Fibroblast of lung (primary cell): ENCODE results near the gene RASGEF1B. TPM values are rescaled to one million over a fixed set of nuclear protein-coding genes. Genes with fewer than 3 reads are reported as not detected.

ENCODE experiments used
- DNase-seq, 2 donors: peaks; one replicate each; pipeline versions ENCODE4 v3.0.0 to v3.0.0-alpha.2; 2010; ENCODE audit warnings: low read depth in 2 of 2
- H2AFZ ChIP-seq: 2 replicates; pipeline ENCODE4 v1.5.1; 2012; ENCODE audit warnings: low read length, control low read depth, inconsistent platforms
- H3K27ac ChIP-seq: 2 replicates; pipeline ENCODE4 v1.5.1; 2011; ENCODE audit warnings: low read length, control low read depth; ENCODE audit not compliant: insufficient read depth
- H3K27me3 ChIP-seq: 2 replicates; pipeline ENCODE4 v1.5.1; 2011; ENCODE audit warnings: mild to moderate bottlenecking, low read length; ENCODE audit not compliant: control insufficient read depth, insufficient read depth
- H3K36me3 ChIP-seq: 2 replicates; pipeline ENCODE4 v1.5.1; 2011; ENCODE audit warnings: low read length; ENCODE audit not compliant: control insufficient read depth, insufficient read depth
- H3K4me1 ChIP-seq: 2 replicates; pipeline ENCODE4 v1.5.1; 2011; ENCODE audit warnings: low read length; ENCODE audit not compliant: control insufficient read depth, insufficient read depth; ENCODE audit errors: extremely low read depth
- H3K4me2 ChIP-seq: 2 replicates; pipeline ENCODE4 v1.5.1; 2011; ENCODE audit warnings: low read length, control low read depth; ENCODE audit not compliant: insufficient read depth; ENCODE audit errors: extremely low read depth
- H3K4me3 ChIP-seq, 4 experiments: fragments of 200-600 bp in 1 of 4; sonication (generic) in 1 of 4; replicated peaks in 1 of 4; 2 replicates each; pipeline ENCODE4 v1.5.1; 2011 to 2016; ENCODE audit warnings: low read length in 4 of 4, low read depth in 3 of 4, mild to moderate bottlenecking in 3 of 4, control low read depth in 2 of 4, inconsistent platforms in 1 of 4, mixed read lengths in 1 of 4; ENCODE audit not compliant: insufficient read depth in 1 of 4; ENCODE audit errors: control extremely low read depth in 1 of 4
- H3K79me2 ChIP-seq: 2 replicates; pipeline ENCODE4 v1.5.1; 2012; ENCODE audit warnings: mild to moderate bottlenecking, low read length, inconsistent platforms; ENCODE audit not compliant: control insufficient read depth, insufficient read depth
- H3K9ac ChIP-seq: 2 replicates; pipeline ENCODE4 v1.5.1; 2011; ENCODE audit warnings: mild to moderate bottlenecking, low read length, control low read depth; ENCODE audit not compliant: insufficient read depth
- H3K9me3 ChIP-seq: 2 replicates; pipeline ENCODE4 v1.5.1; 2012; ENCODE audit warnings: low read depth, low read length; ENCODE audit not compliant: control insufficient read depth, insufficient read depth
- H4K20me1 ChIP-seq: 2 replicates; pipeline ENCODE4 v1.5.1; 2011; ENCODE audit warnings: low read length; ENCODE audit not compliant: control insufficient read depth, insufficient read depth; ENCODE audit errors: extremely low read depth
- CTCF ChIP-seq, 2 donors: IDR thresholded peaks in 1 of 2; conservative IDR thresholded peaks in 1 of 2; 1 replicate in 1 of 2; 2 replicates in 1 of 2; pipeline ENCODE4 v1.5.1; 2011 to 2012; ENCODE audit warnings: low read length in 2 of 2, control low read depth in 1 of 2, inconsistent platforms in 1 of 2, low read depth in 1 of 2, mild to moderate bottlenecking in 1 of 2
- EZH2 ChIP-seq: IDR thresholded peaks from 2 replicates; pipeline ENCODE4 v1.5.1; 2012; ENCODE audit warnings: low read length, control low read depth, mild to moderate bottlenecking; ENCODE audit errors: missing control alignments
- polyA plus RNA-seq, 2 donors: library from polyadenylated mRNA; depleted of rRNA in 1 of 2; stranded (reverse) in 1 of 2; unstranded in 1 of 2; fragments of >200 nt; gene quantifications; 2 replicates each; pipeline ENCODE4 v1.2.1, GENCODE V29; 2011 to 2012; ENCODE audit warnings: missing spikeins in 1 of 2
- total RNA-seq: library from RNA; depleted of rRNA; stranded (reverse); fragments of >200 nt; gene quantifications from 2 replicates; pipeline ENCODE4 v1.2.1, GENCODE V29; 2014

Gene RASGEF1B
- total and polyA plus RNA-seq, 2 donors (not counting 1 experiment from before 2014, with no cell fraction given) = 0.02 to 0.33 TPM

GRCh38 chr4:81470456-81471297 is 1.0 kb downstream of the RASGEF1B start:
- Histone ChIP-seq H4K20me1 (no peaks in the 10 kb centered on the region), H3K9me3 (no peaks in the 10 kb centered on the region), H3K4me3 (peak overlapping the region in 3 of 4 experiments; percentile 54 to 69 (median 63)), H3K9ac (no peak overlapping the region), H3K27me3 (peaks cover 12% of the 10 kb centered on the region), H2AFZ (peak overlapping the region; percentile 41), H3K4me2 (peak overlapping the region; percentile 97), H3K36me3 (no peaks in the 10 kb centered on the region), H3K79me2 (no peaks in the 10 kb centered on the region), H3K27ac (no peak overlapping the region), H3K4me1 (peaks cover 4% of the 10 kb centered on the region)
- peak; percentile 44 for TF ChIP-seq EZH2
- no peak for TF ChIP-seq CTCF (conservative IDR thresholded peaks at IDR 0.05 in 1 of 2, IDR thresholded peaks at IDR 0.05 in 1 of 2; ENCODE audit: low read depth in 1 of 2, low read length in 2 of 2)
- DNase-seq = no peak

- DNase-seq = no peak
- no peaks in the 10 kb centered on the region for H3K9me3 ChIP-seq
- H3K4me1 ChIP-seq = peaks cover 4% of the 10 kb centered on the region
- no peaks in the 10 kb centered on the region for H4K20me1 ChIP-seq
- no peak overlapping the region for H2AFZ ChIP-seq
- no peaks in the 10 kb centered on the region for H3K36me3 ChIP-seq
- no peak for TF ChIP-seq CTCF (conservative IDR thresholded peaks at IDR 0.05 in 1 of 2, IDR thresholded peaks at IDR 0.05 in 1 of 2; ENCODE audit: low read depth in 1 of 2, low read length in 2 of 2)
- H3K4me2 ChIP-seq = peak overlapping the region; percentile 97
- no peak overlapping the region for H3K27ac ChIP-seq
- H3K79me2 ChIP-seq = no peaks in the 10 kb centered on the region
- no peak overlapping the region for H3K9ac ChIP-seq
- peak overlapping the region in 1 of 4 experiments; percentile 1 for H3K4me3 ChIP-seq
- peaks cover 12% of the 10 kb centered on the region for H3K27me3 ChIP-seq
Measured at GRCh38 chr4:81469781-81470455, 1.8 kb downstream of the RASGEF1B start.

- DNase-seq = no peak
- H3K79me2 ChIP-seq = no peaks in the 10 kb centered on the region
- TF ChIP-seq CTCF (conservative IDR thresholded peaks at IDR 0.05 in 1 of 2, IDR thresholded peaks at IDR 0.05 in 1 of 2; ENCODE audit: low read depth in 1 of 2, low read length in 2 of 2) = no peak
- no peak for TF ChIP-seq EZH2
- no peak overlapping the region for H3K4me2 ChIP-seq
- H3K36me3 ChIP-seq = no peaks in the 10 kb centered on the region
- H3K4me3 ChIP-seq = no peak overlapping the region
- no peak overlapping the region for H3K9ac ChIP-seq
- H4K20me1 ChIP-seq = no peaks in the 10 kb centered on the region
- peaks cover 4% of the 10 kb centered on the region for H3K4me1 ChIP-seq
- H3K9me3 ChIP-seq = no peaks in the 10 kb centered on the region
- no peak overlapping the region for H3K27ac ChIP-seq
- no peak overlapping the region for H2AFZ ChIP-seq
- H3K27me3 ChIP-seq = peaks cover 12% of the 10 kb centered on the region
Measured at GRCh38 chr4:81468678-81469077, 3.0 kb downstream of the RASGEF1B start.
